Measurements from ENCODE around the gene URB1. TPM values are rescaled to one million over a fixed set of nuclear protein-coding genes. Genes with fewer than 3 reads are reported as not detected.
"Not testable (repeated sequence)": the region's sequence is repeated elsewhere in the genome, so short reads cannot be mapped to it uniquely, and the experiment has no call there.

Gene URB1
- total RNA-seq, 1 donor from 2014 or later = 23.1 TPM

- no peak for DNase-seq (ENCODE audit: low read depth)
Observed at GRCh38 chr21:32321480-32321879, 71.3 kb downstream of the URB1 start.

GRCh38 chr21:32320726-32321125, 72.1 kb downstream of the URB1 start:
- no peak for DNase-seq (ENCODE audit: low read depth)

GRCh38 chr21:32320059-32320458, 72.8 kb downstream of the URB1 start:
- DNase-seq (ENCODE audit: low read depth) = no peak

- DNase-seq (ENCODE audit: low read depth) = no peak
Observed at GRCh38 chr21:32319012-32319411, 73.8 kb downstream of the URB1 start.

GRCh38 chr21:32317726-32318125, 75.1 kb downstream of the URB1 start:
- DNase-seq (ENCODE audit: low read depth) = no peak

GRCh38 chr21:32316361-32317215, 76.2 kb downstream of the URB1 start:
- no peak for DNase-seq (ENCODE audit: low read depth)

GRCh38 chr21:32315511-32316281, 77.1 kb downstream of the URB1 start:
- no peak for DNase-seq (ENCODE audit: low read depth)

GRCh38 chr21:32314806-32315205, 78.0 kb downstream of the URB1 start:
- no peak for DNase-seq (ENCODE audit: low read depth)

- no peak for DNase-seq (ENCODE audit: low read depth)
Observed at GRCh38 chr21:32312976-32313375, 79.8 kb downstream of the URB1 start.

GRCh38 chr21:32312326-32312725, 80.5 kb downstream of the URB1 start:
- DNase-seq (ENCODE audit: low read depth) = no peak

- no peak for DNase-seq (ENCODE audit: low read depth)
Observed at GRCh38 chr21:32311621-32312020, 81.2 kb downstream of the URB1 start.

GRCh38 chr21:32310976-32311375, 81.8 kb downstream of the URB1 start:
- not testable (repeated sequence) for DNase-seq (ENCODE audit: low read depth)

GRCh38 chr21:32309906-32310460, 82.8 kb downstream of the URB1 start:
- DNase-seq (ENCODE audit: low read depth) = no peak

GRCh38 chr21:32308696-32309095, 84.1 kb downstream of the URB1 start:
- DNase-seq (ENCODE audit: low read depth) = no peak

- peak; percentile 13 for DNase-seq (ENCODE audit: low read depth)
Observed at GRCh38 chr21:32307706-32308105, 85.1 kb downstream of the URB1 start.

- DNase-seq (ENCODE audit: low read depth) = no peak
Observed at GRCh38 chr21:32306021-32306780, 86.6 kb downstream of the URB1 start.

- DNase-seq (ENCODE audit: low read depth) = no peak
Observed at GRCh38 chr21:32304998-32305397, 87.8 kb downstream of the URB1 start.

GRCh38 chr21:32303385-32303784, 89.4 kb downstream of the URB1 start:
- DNase-seq (ENCODE audit: low read depth) = no peak

GRCh38 chr21:32302560-32302959, 90.3 kb downstream of the URB1 start:
- DNase-seq (ENCODE audit: low read depth) = no peak

GRCh38 chr21:32301596-32301995, 91.2 kb downstream of the URB1 start:
- no peak for DNase-seq (ENCODE audit: low read depth)

GRCh38 chr21:32300117-32300681, 92.6 kb downstream of the URB1 start:
- DNase-seq (ENCODE audit: low read depth) = no peak

- no peak for DNase-seq (ENCODE audit: low read depth)
Observed at GRCh38 chr21:32299695-32300094, 93.1 kb downstream of the URB1 start.

Data from renal cortical epithelial cell (primary cell).